ENCODE results near the gene MBOAT2. TPM values are rescaled to one million over a fixed set of nuclear protein-coding genes. Genes with fewer than 3 reads are reported as not detected.

Gene MBOAT2
- total RNA-seq, 4 donors from 2014 or later, result 20.5 to 42.8 (median 24.4) TPM

DNA sequence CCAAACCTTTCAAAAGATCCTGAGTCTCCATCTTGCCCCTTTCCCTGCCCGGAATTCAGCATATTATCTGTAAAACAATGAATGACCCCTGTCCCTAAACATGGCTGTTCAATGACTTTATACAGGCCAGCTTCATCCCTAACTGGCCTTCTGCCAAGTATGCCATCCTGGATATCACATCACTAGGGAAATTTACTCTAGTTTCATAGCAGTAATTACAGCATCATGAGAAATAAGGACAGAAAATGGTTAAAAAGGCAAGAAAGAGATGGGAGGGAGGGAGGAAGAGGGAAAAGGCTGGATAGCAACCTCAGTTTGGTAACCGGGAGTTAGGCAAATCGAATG lies 4.4 kb downstream of the MBOAT2 start:
- 85 to 89% methylated on average over 3 of the region's 3 CpGs for WGBS, 2 donors
- Histone ChIP-seq H3K4me1 (peaks cover 12 to 18% of the 10 kb centered on the region in 2 donors), H3K27me3 (no peaks in the 10 kb centered on the region), H3K36me3 (no peaks in the 10 kb centered on the region), H3K9me3 (no peaks in the 10 kb centered on the region), H3K4me3 (replicated peaks in 1 of 3) (no peak overlapping the region), H3K27ac (no peak overlapping the region)
- intact Hi-C loops (cut with DNase I), result no loop called here
- no peak for DNase-seq
- no peak for TF ChIP-seq POLR2A (IDR thresholded peaks at IDR 0.05)
- TF ChIP-seq, protein P1, sequence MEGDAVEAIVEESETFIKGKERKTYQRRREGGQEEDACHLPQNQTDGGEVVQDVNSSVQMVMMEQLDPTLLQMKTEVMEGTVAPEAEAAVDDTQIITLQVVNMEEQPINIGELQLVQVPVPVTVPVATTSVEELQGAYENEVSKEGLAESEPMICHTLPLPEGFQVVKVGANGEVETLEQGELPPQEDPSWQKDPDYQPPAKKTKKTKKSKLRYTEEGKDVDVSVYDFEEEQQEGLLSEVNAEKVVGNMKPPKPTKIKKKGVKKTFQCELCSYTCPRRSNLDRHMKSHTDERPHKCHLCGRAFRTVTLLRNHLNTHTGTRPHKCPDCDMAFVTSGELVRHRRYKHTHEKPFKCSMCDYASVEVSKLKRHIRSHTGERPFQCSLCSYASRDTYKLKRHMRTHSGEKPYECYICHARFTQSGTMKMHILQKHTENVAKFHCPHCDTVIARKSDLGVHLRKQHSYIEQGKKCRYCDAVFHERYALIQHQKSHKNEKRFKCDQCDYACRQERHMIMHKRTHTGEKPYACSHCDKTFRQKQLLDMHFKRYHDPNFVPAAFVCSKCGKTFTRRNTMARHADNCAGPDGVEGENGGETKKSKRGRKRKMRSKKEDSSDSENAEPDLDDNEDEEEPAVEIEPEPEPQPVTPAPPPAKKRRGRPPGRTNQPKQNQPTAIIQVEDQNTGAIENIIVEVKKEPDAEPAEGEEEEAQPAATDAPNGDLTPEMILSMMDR (IDR thresholded peaks at IDR 0.05), result no peak

DNA sequence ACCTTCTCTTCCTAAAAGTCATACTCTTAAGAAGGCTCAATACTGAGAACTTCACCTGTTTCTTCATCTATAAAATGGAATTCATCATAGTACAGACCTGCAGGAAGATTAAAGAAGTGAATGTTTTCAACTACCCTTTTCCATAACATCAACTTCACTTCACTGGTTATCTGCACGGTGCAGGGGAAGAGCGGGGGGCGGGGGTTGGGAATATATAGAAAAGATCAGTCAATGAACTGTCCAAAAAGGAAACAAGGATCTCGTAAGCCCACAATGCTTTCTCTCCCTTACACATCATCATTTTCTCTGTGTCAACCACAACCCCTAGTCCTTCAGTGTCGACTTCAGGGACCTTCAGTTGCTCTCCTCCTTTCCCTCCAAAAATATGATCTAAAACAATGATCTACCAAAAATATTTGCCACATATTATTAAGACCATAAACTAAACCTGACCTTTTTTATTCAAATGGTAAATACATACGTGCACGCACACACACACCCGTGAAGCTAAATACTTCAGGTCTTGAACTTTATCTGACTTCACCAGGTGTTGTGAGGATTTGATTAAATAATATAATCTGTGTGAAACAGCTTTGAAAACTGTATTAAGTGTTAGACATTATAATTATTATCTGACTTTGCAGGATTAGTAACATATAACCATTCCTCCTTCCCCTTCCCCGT lies 4.9 kb downstream of the MBOAT2 start:
- Histone ChIP-seq H3K36me3 (no peaks in the 10 kb centered on the region), H3K27ac (no peak overlapping the region), H3K4me1 (peaks cover 12 to 18% of the 10 kb centered on the region in 2 donors), H3K9me3 (no peaks in the 10 kb centered on the region), H3K4me3 (replicated peaks in 1 of 3) (no peak overlapping the region), H3K27me3 (no peaks in the 10 kb centered on the region)
- intact Hi-C loops (cut with DNase I), result no loop called here
- no peak for TF ChIP-seq POLR2A (IDR thresholded peaks at IDR 0.05)
- TF ChIP-seq, protein P1 (IDR thresholded peaks at IDR 0.05), result no peak
- DNase-seq, result no peak
- WGBS, 2 donors, result 92 to 95% methylated on average over 9 of the region's 9 CpGs

DNA sequence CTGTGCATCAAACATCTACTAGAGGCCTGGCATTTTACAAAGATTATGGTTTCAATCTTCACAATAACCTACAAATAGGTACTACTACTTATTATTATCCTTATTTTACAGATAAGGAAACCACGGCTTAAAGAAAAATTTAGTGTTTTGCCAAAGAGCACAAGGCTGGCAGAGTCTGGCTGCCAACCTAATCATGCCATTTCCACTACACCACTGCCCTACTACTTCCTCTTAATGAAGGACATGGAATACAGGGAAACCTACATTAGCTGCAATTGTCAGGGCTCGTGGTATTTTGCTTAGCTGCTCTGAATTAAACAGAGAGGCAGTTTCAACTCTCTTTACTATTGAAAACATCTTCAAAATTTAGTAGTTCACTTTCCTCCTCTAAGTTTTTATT lies 5.9 kb downstream of the MBOAT2 start:
- Histone ChIP-seq H3K4me1 (peaks cover 12 to 16% of the 10 kb centered on the region in 2 donors), H3K4me3 (replicated peaks in 1 of 3) (no peak overlapping the region), H3K27ac (peak overlapping the region in 1 of 3 donors; percentile 42), H3K36me3 (no peaks in the 10 kb centered on the region), H3K27me3 (no peaks in the 10 kb centered on the region), H3K9me3 (no peaks in the 10 kb centered on the region)
- intact Hi-C loops (cut with DNase I), result no loop called here
- no peak for TF ChIP-seq POLR2A (IDR thresholded peaks at IDR 0.05)
- TF ChIP-seq, protein P1 (IDR thresholded peaks at IDR 0.05), result no peak
- 72 to 78% methylated on average over 2 of the region's 2 CpGs for WGBS, 2 donors
- no peak for DNase-seq

- TF ChIP-seq POLR2A (IDR thresholded peaks at IDR 0.05), result no peak
- TF ChIP-seq, protein P1 (IDR thresholded peaks at IDR 0.05), result no peak
- Histone ChIP-seq H3K9me3 (no peaks in the 10 kb centered on the region), H3K27ac (peak overlapping the region in 1 of 3 donors; percentile 42), H3K4me3 (replicated peaks in 1 of 3) (no peak overlapping the region), H3K36me3 (no peaks in the 10 kb centered on the region), H3K4me1 (peaks cover 11 to 12% of the 10 kb centered on the region in 2 donors), H3K27me3 (no peaks in the 10 kb centered on the region)
- WGBS, 2 donors, result 43 to 55% methylated on average over 5 of the region's 5 CpGs
- intact Hi-C loops (cut with DNase I), result no loop called here
- DNase-seq, result peak; percentile 35 to 38
Measured at GRCh38 chr2:8997108-8997507, 6.4 kb downstream of the MBOAT2 start.

DNA sequence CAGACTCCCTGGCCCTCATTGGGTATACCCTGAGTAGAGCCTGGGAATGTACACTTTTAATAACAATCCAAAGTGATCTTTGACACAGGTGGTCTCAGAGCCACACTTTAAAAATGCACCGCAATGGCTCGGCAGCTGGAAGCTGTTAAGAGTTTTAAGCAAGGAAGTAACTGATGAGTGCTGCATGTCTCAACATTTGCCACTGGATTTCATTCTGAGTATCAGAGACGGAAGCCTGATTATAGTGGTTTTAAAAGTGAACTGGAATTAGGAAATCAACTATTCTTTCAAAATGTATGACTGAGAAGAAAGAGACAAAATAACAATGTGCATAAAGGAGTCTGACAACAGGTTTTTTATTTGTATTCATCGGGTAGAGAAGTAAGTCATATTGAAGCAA lies 7.5 kb downstream of the MBOAT2 start:
- no peak overlapping the region for H3K4me3 ChIP-seq (replicated peaks in 1 of 3)
- intact Hi-C loops (cut with DNase I), result no loop called here
- no peak overlapping the region for H3K27ac ChIP-seq
- H3K9me3 ChIP-seq, result no peaks in the 10 kb centered on the region
- no peak for DNase-seq
- peaks cover 10 to 12% of the 10 kb centered on the region in 2 donors for H3K4me1 ChIP-seq
- H3K27me3 ChIP-seq, result no peaks in the 10 kb centered on the region
- TF ChIP-seq, protein P1 (IDR thresholded peaks at IDR 0.05), result no peak
- no peak for TF ChIP-seq POLR2A (IDR thresholded peaks at IDR 0.05)
- WGBS, 2 donors, result 93 to 97% methylated on average over 4 of the region's 4 CpGs
- H3K36me3 ChIP-seq, result no peaks in the 10 kb centered on the region
